H1 (cell line): ENCODE results near the gene SUB1. TPM values are rescaled to one million over a fixed set of nuclear protein-coding genes. Genes with fewer than 3 reads are reported as not detected.

Experiments
- CTCF ChIA-PET: fragments of 300-600 bp; sonication (Branson Sonifier 250); formaldehyde crosslinking; loops from one replicate; lab custom pipeline; 2021; ENCODE audit not compliant: partially characterized antibody; lab: Charles Lee
- POLR2A ChIA-PET: fragments of 300-600 bp; sonication (Branson Sonifier 250); formaldehyde crosslinking; loops from one replicate; lab custom pipeline; 2021; ENCODE audit warnings: inconsistent platforms; ENCODE audit not compliant: partially characterized antibody; lab: Charles Lee
- DNase-seq, 2 experiments: peaks; one replicate each; pipeline versions ENCODE4 v3.0.0 to v3.0.0-alpha.2; 2010 to 2022; ENCODE audit warnings: low spot score in 2 of 2, low read depth in 1 of 2, mixed read lengths in 1 of 2
- FAIRE-seq: peaks from 2 replicates; lab custom pipeline; 2011; peaks lifted over from hg19 to GRCh38; lab: Jason Lieb, UNC
- H2AFZ ChIP-seq: 2 replicates; pipeline ENCODE4 v1.8.1; 2012; ENCODE audit warnings: low read length, inconsistent platforms
- H2AK5ac ChIP-seq: 2 replicates; pipeline ENCODE4 v1.6.1; 2013; ENCODE audit warnings: low read depth, low read length
- H2BK120ac ChIP-seq: replicated peaks from 2 replicates; pipeline ENCODE3; 2013; ENCODE audit warnings: low read depth, low read length, inconsistent platforms
- H2BK12ac ChIP-seq: 2 replicates; pipeline ENCODE4 v1.6.1; 2013; ENCODE audit warnings: low read depth, low read length
- H2BK15ac ChIP-seq: 2 replicates; pipeline ENCODE4 v1.6.1; 2013; ENCODE audit warnings: low read length
- H2BK20ac ChIP-seq: 2 replicates; pipeline ENCODE4 v1.6.1; 2013; ENCODE audit warnings: low read length
- H2BK5ac ChIP-seq: 2 replicates; pipeline ENCODE4 v1.6.1; 2013; ENCODE audit warnings: low read depth, low read length
- H3K14ac ChIP-seq: 2 replicates; pipeline ENCODE4 v1.6.1; 2013; ENCODE audit warnings: inconsistent platforms; ENCODE audit not compliant: insufficient read length
- H3K18ac ChIP-seq: 2 replicates; pipeline ENCODE4 v1.6.1; 2013; ENCODE audit warnings: low read length; ENCODE audit errors: extremely low read depth
- H3K23ac ChIP-seq: 2 replicates; pipeline ENCODE4 v1.6.1; 2013; ENCODE audit warnings: inconsistent platforms; ENCODE audit not compliant: insufficient read length
- H3K23me2 ChIP-seq: 2 replicates; pipeline ENCODE4 v1.6.1; 2013; ENCODE audit warnings: low read depth, low read length
- H3K27ac ChIP-seq: 2 replicates; pipeline ENCODE4 v1.6.1; 2011; ENCODE audit warnings: low read depth, low read length, inconsistent platforms
- H3K27me3 ChIP-seq, 4 experiments: replicated peaks in 1 of 4; 1 replicate in 1 of 4; 2 replicates in 3 of 4; pipeline versions ENCODE4 v1.6.1 to v1.8.1; 2011 to 2013; ENCODE audit warnings: low read length in 3 of 4, mild to moderate bottlenecking in 3 of 4, inconsistent platforms in 2 of 4, mixed read lengths in 2 of 4, moderate library complexity in 1 of 4; ENCODE audit not compliant: control insufficient read depth in 3 of 4, insufficient read depth in 3 of 4; ENCODE audit errors: extremely low read depth in 1 of 4
- H3K36me3 ChIP-seq, 4 experiments: 2 replicates each; pipeline versions ENCODE4 v1.6.1 to v1.8.1; 2011 to 2013; ENCODE audit warnings: mild to moderate bottlenecking in 4 of 4, low read length in 3 of 4, moderate library complexity in 2 of 4, control low read depth in 1 of 4, inconsistent platforms in 1 of 4; ENCODE audit not compliant: insufficient read depth in 4 of 4, control insufficient read depth in 2 of 4
- H3K4ac ChIP-seq: replicated peaks from 2 replicates; pipeline ENCODE3; 2013; ENCODE audit warnings: low read length, low read depth, mixed read lengths, inconsistent platforms; ENCODE audit not compliant: insufficient read length
- H3K4me1 ChIP-seq, 4 experiments: replicated peaks in 1 of 4; 1 replicate in 1 of 4; 2 replicates in 3 of 4; pipeline versions ENCODE4 v1.6.1 to v1.8.1; 2011 to 2013; ENCODE audit warnings: low read length in 3 of 4, inconsistent platforms in 2 of 4, mixed read lengths in 1 of 4; ENCODE audit not compliant: insufficient read depth in 4 of 4, control insufficient read depth in 3 of 4
- H3K4me2 ChIP-seq, 2 experiments: 2 replicates each; pipeline versions ENCODE4 v1.6.1 to v1.8.1; 2011 to 2013; ENCODE audit warnings: low read depth in 2 of 2, low read length in 2 of 2, control low read depth in 1 of 2, inconsistent platforms in 1 of 2, mild to moderate bottlenecking in 1 of 2; ENCODE audit not compliant: insufficient read depth in 1 of 2
- H3K4me3 ChIP-seq, 4 experiments: fragments of 200-600, 300-600 bp in 1 of 4; sonication (generic), shearing (Covaris generic), sonication (Bioruptor Twin) in 1 of 4; 2 replicates each; pipeline versions ENCODE4 v1.5.1 to v1.8.1; 2011 to 2016; ENCODE audit warnings: low read length in 4 of 4, low read depth in 3 of 4, control low read depth in 2 of 4, inconsistent platforms in 2 of 4, mild to moderate bottlenecking in 2 of 4, mixed read lengths in 1 of 4, moderate library complexity in 1 of 4; ENCODE audit not compliant: insufficient read depth in 2 of 4; ENCODE audit errors: extremely low read depth in 1 of 4
- H3K56ac ChIP-seq: replicated peaks from 2 replicates; pipeline ENCODE3; 2013; ENCODE audit warnings: low read depth, mild to moderate bottlenecking, mixed read lengths, low read length, inconsistent platforms; ENCODE audit not compliant: insufficient read length
- H3K79me1 ChIP-seq: 2 replicates; pipeline ENCODE4 v1.6.1; 2013; ENCODE audit warnings: low read depth, low read length, control low read depth
- H3K79me2 ChIP-seq, 2 experiments: 2 replicates each; pipeline versions ENCODE4 v1.6.1 to v1.8.1; 2012 to 2013; ENCODE audit warnings: low read length in 2 of 2, mild to moderate bottlenecking in 2 of 2, inconsistent platforms in 1 of 2; ENCODE audit not compliant: insufficient read depth in 2 of 2, control insufficient read depth in 1 of 2
- H3K9ac ChIP-seq, 4 experiments: replicated peaks in 1 of 4; 1 replicate in 1 of 4; 2 replicates in 3 of 4; pipeline versions ENCODE4 v1.6.1 to v1.8.1; 2011 to 2013; ENCODE audit warnings: low read depth in 3 of 4, low read length in 3 of 4, control low read depth in 2 of 4, mild to moderate bottlenecking in 2 of 4, moderate library complexity in 2 of 4, inconsistent platforms in 1 of 4; ENCODE audit errors: extremely low read depth in 1 of 4
- H3K9me3 ChIP-seq, 2 experiments: 2 replicates each; pipeline versions ENCODE4 v1.6.1 to v1.8.1; 2012 to 2013; ENCODE audit warnings: mild to moderate bottlenecking in 2 of 2, moderate library complexity in 2 of 2, control low read depth in 1 of 2, inconsistent platforms in 1 of 2, low read depth in 1 of 2, low read length in 1 of 2, mixed read lengths in 1 of 2; ENCODE audit not compliant: insufficient read depth in 2 of 2
- H4K20me1 ChIP-seq, 2 experiments: replicated peaks in 1 of 2; 2 replicates each; pipeline versions ENCODE3 to v1.8.1; 2011 to 2013; ENCODE audit warnings: inconsistent platforms in 2 of 2, low read length in 2 of 2, mild to moderate bottlenecking in 1 of 2; ENCODE audit not compliant: insufficient read depth in 2 of 2, control insufficient read depth in 1 of 2
- H4K5ac ChIP-seq: 2 replicates; pipeline ENCODE4 v1.6.1; 2013; ENCODE audit warnings: low read length, low read depth, mixed read lengths, inconsistent platforms; ENCODE audit not compliant: insufficient read length
- H4K8ac ChIP-seq: 2 replicates; pipeline ENCODE4 v1.8.0; 2013; ENCODE audit warnings: mild to moderate bottlenecking, moderate library complexity, low read length, inconsistent platforms; ENCODE audit not compliant: insufficient read depth; ENCODE audit errors: extremely low read depth
- H4K91ac ChIP-seq: replicated peaks from 2 replicates; pipeline ENCODE3; 2013; ENCODE audit warnings: low read length, mixed read lengths, inconsistent platforms; ENCODE audit not compliant: insufficient read length
- GTF2F1 ChIP-seq: IDR thresholded peaks from 2 replicates; pipeline ENCODE4 v1.6.1; 2012; ENCODE audit warnings: low read depth, low read length, improper control_type of control experiment, borderline replicate concordance
- TAF7 ChIP-seq: optimal IDR thresholded peaks from 2 replicates; pipeline ENCODE3; 2011; ENCODE audit warnings: low read depth, mild to moderate bottlenecking, inconsistent platforms, low read length, moderate library complexity, borderline replicate concordance
- TBP ChIP-seq: IDR thresholded peaks from 2 replicates; pipeline ENCODE4 v1.6.1; 2011; ENCODE audit warnings: low read depth, low read length, improper control_type of control experiment
- polyA plus RNA-seq, 7 experiments: library from polyadenylated mRNA; depleted of rRNA in 3 of 7; stranded (reverse) in 5 of 7; unstranded in 2 of 7; fragments of >200 nt in 5 of 7; fragments of 200-250 nt in 2 of 7; gene quantifications; 1 replicate in 5 of 7; 2 replicates in 1 of 7; 4 replicates in 1 of 7; pipeline versions ENCODE4 v1.2.1 to v1.2.3, GENCODE V29; 2011 to 2013; ENCODE audit warnings: missing spikeins in 2 of 7, mixed read lengths in 2 of 7
- total RNA-seq: library from RNA; stranded (reverse); fragmentation: NEBNext Ultra II Directional; extraction: Animal tissue kit (Norgen Biotek cat#: 25700); gene quantifications from 2 replicates; pipeline ENCODE4 v1.2.1, GENCODE V29; 2021
- TF ChIP-seq, protein P1 (sequence below), 3 experiments: IDR thresholded peaks; 1 replicate in 2 of 3; 2 replicates in 1 of 3; pipeline versions ENCODE4 v1.5.1 to v1.6.1; 2011; ENCODE audit warnings: low read length in 3 of 3, mild to moderate bottlenecking in 3 of 3, inconsistent platforms in 2 of 3, low read depth in 1 of 3, moderate library complexity in 1 of 3; ENCODE audit not compliant: insufficient read depth in 1 of 3; ENCODE audit errors: control extremely low read depth in 1 of 3

Gene SUB1
- total and polyA plus RNA-seq, 2 of the 8 experiments (the other 6 are each of a cell fraction or from before 2014, with no cell fraction given): 83.9 to 325 TPM

DNA sequence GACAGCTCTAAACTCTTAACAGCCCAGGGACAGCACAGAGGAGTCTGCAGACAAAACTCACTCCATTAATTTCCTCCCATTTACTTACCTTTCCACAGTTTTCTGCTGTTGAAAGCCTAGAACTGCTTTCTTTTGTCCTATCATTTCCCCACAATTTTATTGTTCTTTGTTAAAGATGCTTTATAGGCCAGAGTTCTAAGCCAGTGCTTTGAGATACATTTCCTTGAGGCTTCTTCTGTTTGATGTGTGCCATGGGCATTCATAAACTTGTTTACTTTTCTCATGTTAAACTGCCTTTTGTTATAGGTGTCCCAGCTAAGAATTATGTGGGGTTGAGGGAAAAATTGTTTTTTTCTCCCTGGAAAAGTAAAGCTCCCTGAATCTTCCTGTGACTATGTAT is 25.9 kb upstream of the SUB1 start:
- no peak overlapping the region for H4K8ac ChIP-seq
- no peaks in the 10 kb centered on the region for H3K9me3 ChIP-seq
- no peak overlapping the region for H2BK120ac ChIP-seq
- no peak overlapping the region for H2AFZ ChIP-seq
- H3K4me1 ChIP-seq: no peaks in the 10 kb centered on the region
- no peak overlapping the region for H4K91ac ChIP-seq
- no peak overlapping the region for H2BK15ac ChIP-seq
- no peak overlapping the region for H3K14ac ChIP-seq
- DNase-seq (no peak), FAIRE-seq (no peak)
- no peak overlapping the region for H2BK20ac ChIP-seq
- ChIA-PET CTCF (interaction anchor here (0.6 kb wide), 1 partner anchor 533 kb away, joined by 3 read pairs; no protein-coding TSS in a partner anchor), POLR2A (no interaction called here)
- H3K79me1 ChIP-seq: no peaks in the 10 kb centered on the region
- H4K20me1 ChIP-seq: no peaks in the 10 kb centered on the region
- H2BK5ac ChIP-seq: no peak overlapping the region
- peaks cover 0 to 1% (median 0%) of the 10 kb centered on the region in 4 experiments; a peak in 1 of 7 replicates for H3K27me3 ChIP-seq
- H3K27ac ChIP-seq: no peak overlapping the region
- H3K79me2 ChIP-seq: no peaks in the 10 kb centered on the region
- no peak overlapping the region for H2AK5ac ChIP-seq
- no peaks in the 10 kb centered on the region for H3K36me3 ChIP-seq
- H3K4me2 ChIP-seq: no peak overlapping the region
- H3K4ac ChIP-seq: no peak overlapping the region
- H3K4me3 ChIP-seq: no peak overlapping the region
- no peak overlapping the region for H3K9ac ChIP-seq
- H4K5ac ChIP-seq: no peak overlapping the region
- no peak for TF ChIP-seq TBP
- TF ChIP-seq, protein P1, sequence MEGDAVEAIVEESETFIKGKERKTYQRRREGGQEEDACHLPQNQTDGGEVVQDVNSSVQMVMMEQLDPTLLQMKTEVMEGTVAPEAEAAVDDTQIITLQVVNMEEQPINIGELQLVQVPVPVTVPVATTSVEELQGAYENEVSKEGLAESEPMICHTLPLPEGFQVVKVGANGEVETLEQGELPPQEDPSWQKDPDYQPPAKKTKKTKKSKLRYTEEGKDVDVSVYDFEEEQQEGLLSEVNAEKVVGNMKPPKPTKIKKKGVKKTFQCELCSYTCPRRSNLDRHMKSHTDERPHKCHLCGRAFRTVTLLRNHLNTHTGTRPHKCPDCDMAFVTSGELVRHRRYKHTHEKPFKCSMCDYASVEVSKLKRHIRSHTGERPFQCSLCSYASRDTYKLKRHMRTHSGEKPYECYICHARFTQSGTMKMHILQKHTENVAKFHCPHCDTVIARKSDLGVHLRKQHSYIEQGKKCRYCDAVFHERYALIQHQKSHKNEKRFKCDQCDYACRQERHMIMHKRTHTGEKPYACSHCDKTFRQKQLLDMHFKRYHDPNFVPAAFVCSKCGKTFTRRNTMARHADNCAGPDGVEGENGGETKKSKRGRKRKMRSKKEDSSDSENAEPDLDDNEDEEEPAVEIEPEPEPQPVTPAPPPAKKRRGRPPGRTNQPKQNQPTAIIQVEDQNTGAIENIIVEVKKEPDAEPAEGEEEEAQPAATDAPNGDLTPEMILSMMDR (IDR thresholded peaks at IDR 0.05; ENCODE audit: control extremely low read depth in 1 of 3, insufficient read depth in 1 of 3, low read depth in 1 of 3, low read length in 3 of 3): no peak
- TF ChIP-seq TAF7: no peak
- TF ChIP-seq GTF2F1: no peak
- no peak overlapping the region for H3K23ac ChIP-seq
- H3K18ac ChIP-seq: no peak overlapping the region
- no peaks in the 10 kb centered on the region for H3K23me2 ChIP-seq
- no peak overlapping the region for H2BK12ac ChIP-seq
- no peak overlapping the region for H3K56ac ChIP-seq
